ENCODE results near the gene PRKCB. TPM values are rescaled to one million over a fixed set of nuclear protein-coding genes. Genes with fewer than 3 reads are reported as not detected.

PRKCB gene
- total RNA-seq, 1 donor from 2014 or later, result 0.69 TPM

DNA sequence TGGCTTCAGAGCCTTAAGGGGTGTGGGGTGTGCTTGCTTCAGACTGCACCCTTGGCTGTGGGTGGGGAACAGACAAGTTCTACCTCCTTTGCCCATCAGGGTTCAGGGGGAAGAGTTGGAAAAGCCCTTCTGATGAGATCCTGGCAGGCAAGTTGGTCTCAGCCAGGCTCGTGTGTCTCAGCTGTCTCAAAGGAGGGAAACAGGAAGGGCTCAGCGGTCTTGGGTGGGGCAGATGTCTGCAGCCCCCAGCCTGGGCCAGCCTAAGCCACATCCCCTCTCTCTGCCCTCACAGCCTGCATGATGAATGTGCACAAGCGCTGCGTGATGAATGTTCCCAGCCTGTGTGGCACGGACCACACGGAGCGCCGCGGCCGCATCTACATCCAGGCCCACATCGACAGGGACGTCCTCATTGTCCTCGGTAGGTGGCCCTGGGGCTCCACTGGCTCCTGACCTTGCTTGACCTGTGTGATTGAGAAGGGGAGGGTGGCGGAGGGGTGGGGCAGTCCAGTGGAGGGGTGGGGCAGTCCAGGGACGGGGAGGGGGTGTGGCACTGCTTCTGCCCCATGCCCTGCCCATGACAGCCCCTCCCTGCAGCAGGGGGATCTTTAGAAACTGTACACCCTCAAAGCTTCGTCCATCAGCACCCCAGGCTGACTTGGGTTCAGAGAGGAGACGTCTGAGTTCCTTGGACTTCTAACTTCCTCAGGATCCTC, 199.5 kb downstream of the PRKCB start:
- H3K4me3 Mint-ChIP-seq (ENCODE audit: unreplicated experiment), result no peak overlapping the region
- peaks cover 3% of the 10 kb centered on the region for H3K27me3 Mint-ChIP-seq (ENCODE audit: unreplicated experiment)
- no peak overlapping the region for H3K27ac Mint-ChIP-seq (ENCODE audit: unreplicated experiment)
- H3K9me3 Mint-ChIP-seq (ENCODE audit: unreplicated experiment), result peaks cover 4% of the 10 kb centered on the region
- no peak for TF ChIP-seq CTCF (IDR thresholded peaks at IDR 0.05; ENCODE audit: partially characterized antibody, unreplicated experiment)
- no peaks in the 10 kb centered on the region for H3K4me1 Mint-ChIP-seq (ENCODE audit: low read depth, unreplicated experiment)
- H3K36me3 Mint-ChIP-seq (ENCODE audit: unreplicated experiment), result no peaks in the 10 kb centered on the region
- no peak for DNase-seq

- peaks cover 3% of the 10 kb centered on the region for H3K27me3 Mint-ChIP-seq (ENCODE audit: unreplicated experiment)
- DNase-seq, result no peak
- no peaks in the 10 kb centered on the region for H3K36me3 Mint-ChIP-seq (ENCODE audit: unreplicated experiment)
- no peak for TF ChIP-seq CTCF (IDR thresholded peaks at IDR 0.05; ENCODE audit: partially characterized antibody, unreplicated experiment)
- no peaks in the 10 kb centered on the region for H3K4me1 Mint-ChIP-seq (ENCODE audit: low read depth, unreplicated experiment)
- H3K4me3 Mint-ChIP-seq (ENCODE audit: unreplicated experiment), result no peak overlapping the region
- H3K27ac Mint-ChIP-seq (ENCODE audit: unreplicated experiment), result no peak overlapping the region
- H3K9me3 Mint-ChIP-seq (ENCODE audit: unreplicated experiment), result peaks cover 4% of the 10 kb centered on the region
These were observed 200.3 kb downstream of the PRKCB start for GRCh38 chr16:24036038-24036543.

DNA sequence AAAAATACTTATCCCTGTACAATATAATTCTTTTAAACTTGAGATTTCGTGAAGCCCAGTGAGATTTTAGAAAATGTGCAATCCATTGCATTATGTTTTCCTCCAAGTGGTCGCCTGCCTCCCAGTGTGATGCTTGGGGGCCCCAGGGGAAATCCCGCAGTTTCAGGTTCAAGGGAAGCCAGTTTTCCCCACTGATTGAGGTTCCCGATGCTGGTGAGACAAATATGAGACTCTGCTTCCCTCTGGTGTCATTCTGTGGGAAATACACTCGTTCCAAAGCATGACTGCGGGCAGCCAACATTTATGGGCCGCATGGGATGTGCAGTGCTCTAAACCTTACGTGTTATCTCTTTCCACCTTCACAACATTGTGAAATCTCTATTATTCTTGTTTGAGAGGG, 200.8 kb downstream of the PRKCB start:
- DNase-seq, result peak; percentile 66
- Mint-ChIP-seq H3K27me3 (ENCODE audit: unreplicated experiment) (peaks cover 3% of the 10 kb centered on the region), H3K4me3 (ENCODE audit: unreplicated experiment) (no peak overlapping the region), H3K27ac (ENCODE audit: unreplicated experiment) (no peak overlapping the region), H3K9me3 (ENCODE audit: unreplicated experiment) (peaks cover 4% of the 10 kb centered on the region), H3K4me1 (ENCODE audit: low read depth, unreplicated experiment) (no peaks in the 10 kb centered on the region), H3K36me3 (ENCODE audit: unreplicated experiment) (no peaks in the 10 kb centered on the region)
- TF ChIP-seq CTCF (IDR thresholded peaks at IDR 0.05; ENCODE audit: partially characterized antibody, unreplicated experiment), result peak; percentile 69

GRCh38 chr16:24037335-24037734, 201.6 kb downstream of the PRKCB start:
- no peaks in the 10 kb centered on the region for H3K36me3 Mint-ChIP-seq (ENCODE audit: unreplicated experiment)
- H3K27me3 Mint-ChIP-seq (ENCODE audit: unreplicated experiment), result peaks cover 3% of the 10 kb centered on the region
- TF ChIP-seq CTCF (IDR thresholded peaks at IDR 0.05; ENCODE audit: partially characterized antibody, unreplicated experiment), result no peak
- peaks cover 4% of the 10 kb centered on the region for H3K9me3 Mint-ChIP-seq (ENCODE audit: unreplicated experiment)
- H3K27ac Mint-ChIP-seq (ENCODE audit: unreplicated experiment), result no peak overlapping the region
- H3K4me1 Mint-ChIP-seq (ENCODE audit: low read depth, unreplicated experiment), result no peaks in the 10 kb centered on the region
- DNase-seq, result no peak
- H3K4me3 Mint-ChIP-seq (ENCODE audit: unreplicated experiment), result no peak overlapping the region

DNA sequence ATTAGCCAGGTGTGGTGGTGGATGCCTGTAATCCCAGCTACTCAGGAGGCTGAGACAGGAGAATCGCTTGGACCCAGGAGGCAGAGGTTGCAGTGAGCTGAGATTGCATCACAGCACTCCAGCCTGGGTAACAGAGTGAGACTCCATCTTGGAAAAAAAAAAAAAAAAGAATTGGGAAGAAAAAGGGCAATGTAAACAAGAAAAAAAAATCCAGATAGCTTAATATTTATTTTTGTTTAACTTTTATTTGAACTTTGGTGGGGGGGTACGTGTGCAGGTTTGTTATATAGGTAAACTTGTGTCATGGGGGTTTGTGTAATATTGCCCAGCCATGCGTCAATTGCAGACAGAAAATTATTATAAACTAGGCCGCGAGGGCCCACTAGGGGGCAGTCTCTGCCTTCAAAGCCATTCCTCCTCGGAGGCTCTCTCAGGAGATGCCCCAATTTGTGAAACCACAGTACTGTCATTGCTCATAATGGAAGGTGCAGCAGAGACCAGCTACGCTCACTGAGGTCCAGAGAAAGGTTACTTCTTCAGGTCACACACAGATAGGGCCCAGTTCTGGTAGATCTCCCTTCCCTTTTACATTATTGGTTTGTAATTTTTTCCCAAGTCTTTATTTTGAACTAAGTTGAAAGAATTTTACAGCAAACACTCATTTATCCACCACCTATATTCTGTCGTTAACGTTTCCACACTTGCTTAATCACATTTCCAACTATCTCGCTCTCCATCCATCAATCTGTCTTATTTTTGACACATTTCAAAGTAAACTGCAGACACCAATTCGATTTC, 206.2 kb downstream of the PRKCB start:
- no peaks in the 10 kb centered on the region for H3K27me3 Mint-ChIP-seq (ENCODE audit: unreplicated experiment)
- H3K27ac Mint-ChIP-seq (ENCODE audit: unreplicated experiment), result no peak overlapping the region
- H3K4me3 Mint-ChIP-seq (ENCODE audit: unreplicated experiment), result no peak overlapping the region
- TF ChIP-seq CTCF (IDR thresholded peaks at IDR 0.05; ENCODE audit: partially characterized antibody, unreplicated experiment), result peak; percentile 91
- peaks cover 5% of the 10 kb centered on the region for H3K4me1 Mint-ChIP-seq (ENCODE audit: low read depth, unreplicated experiment)
- H3K36me3 Mint-ChIP-seq (ENCODE audit: unreplicated experiment), result no peaks in the 10 kb centered on the region
- peaks cover 4% of the 10 kb centered on the region for H3K9me3 Mint-ChIP-seq (ENCODE audit: unreplicated experiment)
- DNase-seq, result peak; percentile 86
